Renal pelvis (tissue), 4 donors: ENCODE results near the gene KIDINS220. TPM values are rescaled to one million over a fixed set of nuclear protein-coding genes. Genes with fewer than 3 reads are reported as not detected.
A peak's percentile ranks its signal among the peaks of the same experiment; 100 is the strongest.

Source experiments
- DNase-seq: peaks from one replicate; pipeline ENCODE4 v3.0.0-alpha.2; 2013
- polyA plus RNA-seq, 3 donors: library from polyadenylated mRNA; unstranded; fragments of 120-200 nt; gene quantifications; one replicate each; pipeline ENCODE4 v1.2.1, GENCODE V29; 2013; ENCODE audit not compliant: insufficient read length in 3 of 3

Gene KIDINS220
- polyA plus RNA-seq, 3 donors: 85.6 to 98.2 (median 85.9) TPM

- DNase-seq: no peak
These were observed 17.6 kb upstream of the KIDINS220 start for GRCh38 chr2:8855010-8855409.

DNA sequence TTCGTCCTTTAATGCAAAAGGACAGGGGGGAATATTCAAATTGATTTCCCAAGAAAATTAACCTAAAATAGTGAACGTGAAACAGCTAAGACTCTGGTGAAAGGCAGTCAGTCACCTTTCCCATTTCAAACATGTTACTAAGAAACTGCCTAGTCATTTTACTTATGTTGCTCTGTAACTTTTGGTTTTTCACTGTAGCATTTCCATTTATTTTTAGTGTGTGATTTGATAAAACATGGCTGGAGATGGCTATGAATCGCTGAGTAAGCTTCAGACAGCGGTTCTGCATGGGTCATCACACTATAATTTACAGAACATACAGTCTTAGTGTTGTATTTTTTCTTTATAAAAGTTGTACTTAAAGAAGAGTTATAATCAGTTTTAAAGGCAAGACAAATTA lies 16.0 kb upstream of the KIDINS220 start:
- DNase-seq: no peak

DNA sequence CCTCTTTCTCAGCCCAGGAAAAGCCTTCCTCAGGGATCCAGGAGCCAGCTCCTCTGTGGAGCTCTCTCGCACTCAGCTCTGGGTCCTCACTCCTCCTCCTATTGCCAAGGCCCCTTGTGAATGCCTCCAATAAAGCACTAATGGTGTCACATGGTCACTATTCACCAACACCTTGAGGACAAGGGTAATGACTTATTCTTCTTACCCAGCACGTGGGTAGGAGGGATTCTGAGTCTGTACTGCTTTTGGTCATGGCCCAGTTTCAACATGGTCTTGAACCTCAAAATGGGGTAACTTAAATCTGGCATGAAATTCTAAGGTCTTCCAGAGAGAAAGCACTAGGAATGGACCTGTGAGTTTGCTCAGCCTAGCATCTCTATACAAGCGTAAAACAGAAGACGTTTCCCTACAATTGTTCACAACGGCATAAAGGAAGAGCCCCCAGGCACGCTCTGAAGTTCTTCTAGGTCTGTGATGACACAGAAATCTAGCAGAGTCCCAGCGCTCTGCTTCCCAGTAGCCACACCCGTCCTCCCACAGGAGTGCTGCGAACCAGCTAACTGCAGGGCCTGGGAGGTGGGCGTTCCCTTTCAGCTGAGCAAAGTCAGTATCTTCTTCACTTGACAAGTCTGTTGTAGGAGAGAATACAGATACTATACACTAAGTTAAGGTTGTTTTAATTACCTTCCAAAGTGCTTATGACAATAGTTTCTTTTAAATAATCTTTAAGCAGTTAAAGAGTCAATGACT lies 14.6 kb upstream of the KIDINS220 start:
- no peak for DNase-seq

DNA sequence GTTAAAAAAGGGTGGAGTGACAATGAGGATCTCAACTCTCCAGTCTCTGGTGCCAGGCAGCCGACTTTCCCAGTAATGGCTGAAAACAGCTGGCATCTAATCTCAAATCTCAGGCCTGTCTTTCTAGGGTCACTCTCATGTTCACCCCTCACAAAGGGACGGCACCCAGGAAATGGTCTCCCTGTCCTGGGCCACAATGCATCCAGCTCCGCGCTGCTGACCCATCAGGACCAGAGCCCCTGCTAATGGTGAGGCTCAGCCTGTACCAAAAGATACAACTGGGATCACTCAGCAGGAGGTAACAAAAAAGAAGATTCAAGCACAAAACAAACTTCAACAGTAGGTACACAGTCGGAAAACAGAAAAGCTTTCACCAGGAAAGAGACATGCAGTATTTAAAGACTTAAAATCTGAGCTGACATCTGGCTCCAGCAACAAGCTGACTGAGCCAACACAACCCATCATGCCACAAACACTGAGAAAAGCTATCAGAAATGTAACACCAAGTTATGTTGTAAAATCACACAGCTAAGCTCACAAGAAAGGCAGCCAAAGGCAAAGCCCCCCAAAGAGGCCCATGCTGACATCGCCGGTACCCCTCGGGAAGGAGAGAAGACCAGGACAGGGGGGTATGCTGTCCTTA lies 13.6 kb upstream of the KIDINS220 start:
- no peak for DNase-seq

DNA sequence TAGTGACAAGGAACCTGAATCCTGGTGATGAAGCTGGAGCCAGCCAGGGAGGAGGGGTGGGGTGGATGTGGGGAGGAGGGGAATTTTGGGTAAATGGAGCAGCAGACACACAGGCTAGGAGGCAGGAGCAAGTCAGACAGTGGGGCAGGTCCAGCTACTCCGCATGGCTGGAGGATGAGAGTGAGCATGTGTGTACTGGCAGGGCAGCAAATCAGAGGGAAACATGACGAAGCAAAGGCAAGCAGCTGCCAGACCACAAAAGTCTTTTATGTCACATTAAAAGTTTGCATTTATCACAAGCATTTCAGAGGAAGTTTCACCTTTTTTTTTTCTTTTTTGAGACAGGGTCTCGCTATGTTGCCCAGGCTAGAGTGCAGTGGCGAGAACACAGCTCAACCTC lies 11.9 kb upstream of the KIDINS220 start:
- DNase-seq: no peak

- peak; percentile 55 for DNase-seq
These were observed 11.1 kb upstream of the KIDINS220 start for GRCh38 chr2:8848328-8849100.

DNA sequence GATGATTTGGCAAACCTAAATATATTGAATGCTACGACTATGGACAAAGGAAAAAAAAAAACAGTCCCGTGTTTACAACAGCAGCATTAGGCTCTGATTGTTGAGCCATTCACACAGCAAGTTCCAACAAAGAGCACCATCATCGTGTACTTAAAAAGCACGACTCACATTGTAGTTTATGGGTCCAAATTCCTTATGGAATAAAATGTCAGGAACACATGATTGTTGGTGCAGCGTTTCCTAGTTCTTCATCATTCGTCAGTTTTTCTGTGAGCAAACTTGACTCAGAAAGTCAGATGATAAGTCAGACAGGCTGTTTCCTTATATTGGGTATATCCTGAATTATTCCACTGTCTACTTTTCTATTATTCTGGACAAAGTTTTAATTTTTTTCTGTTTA lies 10.0 kb upstream of the KIDINS220 start:
- no peak for DNase-seq

GRCh38 chr2:8841932-8842331 lies 4.5 kb upstream of the KIDINS220 start:
- no peak for DNase-seq

DNA sequence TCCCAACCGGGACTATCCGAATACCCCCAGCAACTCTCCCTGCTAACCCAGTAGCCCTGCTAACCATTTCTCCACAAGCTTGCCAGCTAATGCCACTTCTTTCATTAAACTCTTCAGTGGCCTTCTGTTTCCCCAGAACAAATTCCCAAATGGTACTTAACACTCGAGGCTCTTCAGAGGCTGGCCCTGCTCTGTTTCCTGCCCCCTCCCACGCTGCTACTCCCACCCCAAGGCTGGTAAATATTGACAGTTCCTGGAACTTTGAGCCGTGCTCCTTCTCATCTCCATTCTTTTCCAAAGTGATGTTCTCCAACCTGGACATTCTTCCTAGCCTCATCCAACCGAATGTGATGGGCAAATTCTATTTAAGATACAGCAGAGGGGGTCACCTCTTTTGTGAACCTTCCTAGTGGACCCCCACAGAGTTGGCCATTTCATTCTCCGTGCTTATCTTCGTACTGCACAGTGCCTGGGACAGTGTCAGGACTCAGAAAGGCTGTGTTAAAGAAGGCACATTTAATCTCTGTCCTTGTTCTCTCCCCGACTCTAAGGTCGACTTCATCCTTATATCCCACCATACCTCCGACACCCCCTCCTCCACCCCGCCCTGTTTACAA lies 3.2 kb upstream of the KIDINS220 start:
- no peak for DNase-seq

DNA sequence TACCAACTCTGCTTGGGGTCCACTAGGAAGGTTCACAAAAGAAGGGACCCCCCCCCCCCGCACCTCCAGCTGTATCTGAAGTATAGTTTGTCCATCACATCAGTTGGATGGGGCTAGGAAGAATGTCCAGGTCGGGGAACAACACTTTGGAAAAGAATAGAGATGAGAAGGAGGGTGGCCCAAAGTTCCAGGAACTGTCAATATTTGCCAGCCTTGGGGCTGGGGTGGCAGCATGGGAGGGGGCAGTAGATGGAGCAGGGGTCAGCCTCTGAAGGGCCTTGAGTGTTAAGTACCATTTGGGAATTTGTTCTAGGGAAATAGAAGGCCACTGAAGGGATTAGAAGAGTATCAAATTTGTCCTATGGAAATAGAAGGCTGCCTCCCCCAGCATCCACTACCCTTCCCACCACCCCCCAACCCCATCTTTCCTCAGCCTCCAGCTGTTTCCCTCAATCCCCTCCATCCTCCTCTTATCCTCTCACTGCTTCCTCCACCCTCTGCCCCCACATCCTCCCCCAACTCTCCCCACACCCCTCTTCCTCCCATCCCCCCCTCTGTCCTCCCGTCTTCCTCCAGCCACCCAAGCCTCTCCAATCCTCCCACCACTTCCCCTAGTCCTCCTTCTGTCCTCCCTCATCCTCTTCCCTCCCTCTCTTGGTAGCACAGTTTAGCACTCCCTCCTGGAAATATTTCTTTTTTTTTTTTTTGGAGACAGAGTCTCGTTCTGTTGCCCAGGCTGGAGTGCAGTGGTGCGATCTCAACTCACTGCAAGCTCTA lies 2.0 kb upstream of the KIDINS220 start:
- DNase-seq: no peak

- no peak for DNase-seq
These were observed 355 bp upstream of the KIDINS220 start for GRCh38 chr2:8837795-8838140.

DNA sequence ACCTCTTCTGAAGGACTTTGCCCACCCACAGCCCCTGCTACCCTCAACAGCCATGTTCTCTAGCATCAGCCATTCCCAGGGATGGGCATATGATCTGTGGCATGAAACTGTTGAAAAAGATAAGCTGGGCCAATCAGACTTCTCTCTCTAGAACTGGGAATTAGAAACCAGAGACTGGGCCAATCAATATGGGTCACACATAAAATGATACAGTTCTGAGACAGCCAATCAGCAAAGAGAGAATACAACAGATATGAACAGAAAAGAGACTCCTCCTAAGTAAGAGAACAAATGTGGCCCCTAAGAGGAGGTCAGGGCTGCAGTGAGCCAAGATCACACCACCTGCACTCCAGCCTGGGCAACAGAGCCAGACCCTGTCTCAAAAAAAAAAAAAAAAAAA lies 2.1 kb downstream of the KIDINS220 start:
- no peak for DNase-seq

GRCh38 chr2:8833853-8834252 lies 3.6 kb downstream of the KIDINS220 start:
- DNase-seq: no peak

DNA sequence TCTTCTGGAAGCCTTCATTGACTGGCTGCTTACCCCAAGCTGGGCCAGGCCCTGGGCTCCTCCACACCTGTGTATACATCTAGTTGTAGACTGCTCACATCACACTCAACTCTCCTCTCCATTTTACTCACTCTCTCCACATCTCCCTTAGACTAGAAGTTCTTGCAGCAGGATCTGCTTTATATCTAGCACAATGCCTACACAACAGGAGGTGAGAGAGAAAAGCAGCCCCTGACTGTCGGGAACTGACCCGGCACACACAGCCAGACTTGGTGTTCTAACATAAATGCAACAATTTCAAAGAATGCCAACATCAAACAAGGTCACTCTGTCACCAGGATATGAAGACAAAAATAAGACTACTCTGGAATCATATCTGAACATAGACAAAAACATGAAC lies 5.9 kb downstream of the KIDINS220 start:
- DNase-seq: no peak

DNA sequence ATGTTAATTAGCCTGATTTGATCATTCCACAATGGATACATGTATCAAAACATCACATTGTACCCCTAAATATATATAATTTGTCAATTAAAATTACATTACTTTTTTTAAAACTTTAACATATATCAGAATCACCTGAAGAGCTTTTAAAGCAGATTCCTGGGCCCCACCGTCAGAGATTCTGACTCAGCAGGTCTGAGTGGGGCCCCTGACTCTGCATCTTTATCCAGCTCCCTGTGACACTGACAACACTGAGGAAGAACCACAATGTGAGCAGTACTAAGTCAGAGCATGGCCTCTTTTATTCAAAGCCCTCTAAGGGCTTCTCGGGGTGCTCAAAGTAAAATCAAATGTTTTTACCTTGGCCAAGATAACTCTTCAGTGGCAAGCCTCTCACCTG lies 9.7 kb downstream of the KIDINS220 start:
- DNase-seq: no peak

DNA sequence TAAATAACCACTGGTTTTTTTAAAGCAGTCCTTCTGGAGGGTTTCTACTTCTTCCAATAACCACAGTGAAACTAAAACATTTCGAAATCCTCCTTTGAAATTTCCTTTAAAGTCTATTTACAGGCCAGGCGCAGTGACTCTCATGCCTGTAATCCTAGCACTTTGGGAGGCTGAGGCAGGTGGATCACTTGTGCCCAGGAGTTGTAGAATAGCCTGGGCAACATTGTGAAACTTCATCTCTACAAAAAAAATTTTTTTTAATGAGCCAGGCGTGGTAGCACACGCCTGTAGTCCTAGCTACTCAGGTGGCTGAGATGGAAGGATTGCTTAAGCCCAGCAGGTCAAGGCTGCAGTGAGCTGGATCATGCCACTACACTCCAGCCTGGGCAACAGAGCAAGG lies 15.2 kb downstream of the KIDINS220 start:
- no peak for DNase-seq

DNA sequence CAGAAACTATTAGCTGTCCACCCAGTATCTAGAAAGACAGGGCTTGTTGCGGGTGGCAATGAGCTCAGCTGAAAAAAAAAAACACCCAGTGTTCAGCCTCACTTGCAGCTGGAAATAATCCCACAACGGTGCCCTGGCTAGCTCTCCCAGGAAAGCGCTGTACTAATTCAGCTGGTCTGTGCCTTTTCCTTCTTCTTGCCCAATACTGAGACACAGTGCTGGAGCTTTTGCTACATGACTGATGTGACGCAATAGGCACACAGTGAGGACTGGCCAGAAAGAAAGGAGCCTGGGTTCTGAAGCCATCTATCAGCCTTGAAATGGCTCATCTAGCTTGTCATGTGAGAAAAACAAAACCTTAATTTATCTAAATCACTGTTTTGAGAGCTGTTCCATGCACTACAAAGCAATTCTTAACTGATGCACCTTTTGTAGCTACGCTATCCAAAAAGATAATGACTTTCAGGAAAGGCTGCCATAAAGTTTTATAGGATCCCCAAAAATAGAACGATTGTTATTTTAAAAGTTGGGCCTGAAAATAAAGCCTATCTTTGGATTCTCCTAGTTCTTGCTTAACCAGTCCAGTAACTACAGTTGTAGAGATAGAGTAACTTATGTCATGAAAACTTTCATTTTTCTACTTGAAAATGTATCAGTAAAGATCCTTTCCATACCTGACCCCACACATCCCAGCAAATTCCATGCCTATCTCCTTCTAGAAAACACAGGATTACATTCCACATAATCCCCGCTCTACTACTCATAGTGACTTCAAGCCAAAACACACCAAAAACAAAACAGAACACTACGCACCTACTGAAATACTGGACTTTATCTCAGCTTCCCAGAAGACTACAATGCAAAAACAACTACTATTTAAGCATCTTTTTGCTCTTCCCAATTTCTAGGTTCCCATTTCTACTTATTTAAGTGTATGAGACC lies 15.9 kb downstream of the KIDINS220 start:
- no peak for DNase-seq

GRCh38 chr2:8819948-8820347 lies 17.5 kb downstream of the KIDINS220 start:
- DNase-seq: no peak

DNA sequence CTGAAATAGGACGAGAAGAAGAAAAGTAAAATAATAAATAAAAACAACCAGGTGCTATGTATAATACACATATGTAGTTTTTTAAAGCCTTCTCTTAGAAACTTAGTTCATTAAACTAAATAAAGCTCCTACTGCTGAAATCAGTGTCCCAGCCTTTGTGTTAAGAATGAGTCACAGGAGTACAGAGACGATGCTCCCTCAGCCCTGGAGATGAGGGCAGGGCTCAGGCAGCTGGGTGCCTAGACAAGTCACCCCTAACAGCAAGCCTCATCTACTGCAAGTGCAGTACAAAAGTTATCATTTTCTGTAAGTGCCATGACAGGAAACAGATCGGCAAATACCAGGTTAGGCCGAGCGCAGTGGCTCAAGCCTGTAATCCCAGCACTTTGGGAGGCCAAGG lies 18.2 kb downstream of the KIDINS220 start:
- DNase-seq: no peak

DNA sequence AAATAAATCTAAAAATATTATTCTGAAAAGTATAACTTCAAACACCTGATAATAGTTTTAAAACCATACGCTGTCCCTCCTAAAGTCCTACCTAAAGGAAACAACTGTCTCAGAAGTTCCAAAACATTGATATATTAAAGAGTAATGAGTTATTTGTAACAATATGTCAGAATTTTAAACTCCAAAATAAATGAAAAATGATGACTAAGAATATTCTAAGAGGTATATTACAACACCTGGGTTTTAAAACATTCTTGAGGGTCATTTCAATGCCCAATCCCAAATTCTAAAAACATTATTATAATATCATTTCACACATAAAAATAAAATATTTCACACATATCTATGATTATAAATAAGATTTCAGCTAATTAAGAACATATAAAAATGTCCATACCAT lies 20.2 kb downstream of the KIDINS220 start:
- no peak for DNase-seq
